GM18520 (cell line): ENCODE results near the gene MAPT.
"Not testable (repeated sequence)": the region's sequence is repeated elsewhere in the genome, so short reads cannot be mapped to it uniquely, and the experiment has no call there.

Experiments
- ATAC-seq: cut with Tn5 transposase; IDR thresholded peaks from one replicate; pipeline ENCODE4 v1.9.1; 2021; ENCODE audit not compliant: unreplicated experiment

Gene MAPT

DNA sequence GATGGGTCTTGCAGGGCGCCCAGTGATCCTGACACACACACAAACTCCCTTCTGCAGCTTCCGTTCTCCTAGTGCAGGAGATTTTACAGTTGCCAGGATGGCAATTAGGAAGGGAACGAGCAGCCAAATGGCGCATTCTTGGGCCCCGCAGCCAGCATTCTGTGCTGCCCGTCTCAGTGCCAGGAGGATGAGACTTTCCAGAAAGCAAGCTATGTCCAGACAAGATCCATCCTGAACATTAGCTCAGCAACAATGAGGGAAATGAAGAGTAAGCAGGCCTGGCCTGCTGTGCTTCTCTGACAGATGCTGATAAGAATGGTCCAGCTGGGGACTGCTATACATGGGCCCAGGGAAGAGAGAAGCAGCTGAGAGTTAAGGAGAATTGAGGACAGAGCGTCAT, 33.2 kb upstream of the MAPT start:
- ATAC-seq: no peak

DNA sequence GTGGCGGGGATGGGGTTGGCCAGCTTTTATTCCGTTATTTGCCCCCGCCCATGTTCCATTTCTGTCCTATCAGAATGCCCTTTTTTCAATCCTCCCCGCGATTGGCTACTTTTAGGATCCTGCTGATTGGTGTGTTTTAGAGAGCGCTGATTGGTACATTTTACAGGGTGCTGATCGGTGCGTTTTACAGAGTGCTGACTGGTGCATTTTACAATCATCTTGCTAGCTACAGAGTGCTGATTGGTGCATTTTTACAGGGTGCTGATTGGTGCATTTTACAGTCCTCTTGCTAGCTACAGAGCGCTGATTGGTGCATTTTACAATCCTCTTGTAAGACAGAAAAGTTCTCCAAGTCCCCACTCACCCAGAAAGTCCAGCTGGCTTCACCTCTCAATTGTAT, 32.2 kb upstream of the MAPT start:
- not testable (repeated sequence) for ATAC-seq

DNA sequence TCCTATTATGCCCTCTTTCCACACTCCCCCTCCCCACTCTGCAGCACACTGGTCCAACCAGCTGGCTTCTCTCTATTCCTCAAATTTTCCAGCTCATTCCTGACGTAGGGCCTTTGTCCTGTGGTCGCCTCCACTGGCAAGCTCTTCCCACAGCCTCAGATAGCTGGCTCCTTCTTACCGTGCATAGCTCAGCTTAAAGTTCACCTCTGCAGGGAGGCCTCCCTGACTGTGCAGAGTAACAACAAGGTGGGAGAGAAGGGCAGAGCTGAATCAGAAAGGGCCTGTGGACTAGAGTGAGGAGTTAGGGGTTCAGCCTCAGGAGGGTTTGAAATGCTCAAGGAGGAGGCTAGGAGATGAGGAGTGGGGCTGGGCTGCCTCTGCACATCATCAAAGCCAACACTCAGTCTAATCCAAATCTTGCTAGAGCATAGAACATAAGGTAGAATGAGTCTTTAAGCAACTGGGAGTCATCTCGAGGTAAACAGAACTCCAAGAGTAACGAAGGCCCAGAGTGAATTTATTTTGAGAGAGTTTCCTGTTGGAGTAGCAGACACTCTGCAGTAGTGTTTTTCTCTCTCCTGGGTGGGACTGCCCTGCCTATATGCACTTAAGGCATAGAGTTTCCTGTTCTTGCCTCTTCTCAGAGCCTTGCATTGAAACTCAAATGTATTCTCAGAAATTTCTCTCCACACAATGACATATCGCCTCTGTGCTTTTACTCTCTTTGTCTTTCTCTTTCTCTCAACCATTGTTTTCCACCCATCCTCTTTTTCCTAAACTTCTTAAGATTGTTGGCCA, 30.3 kb upstream of the MAPT start:
- no peak for ATAC-seq

DNA sequence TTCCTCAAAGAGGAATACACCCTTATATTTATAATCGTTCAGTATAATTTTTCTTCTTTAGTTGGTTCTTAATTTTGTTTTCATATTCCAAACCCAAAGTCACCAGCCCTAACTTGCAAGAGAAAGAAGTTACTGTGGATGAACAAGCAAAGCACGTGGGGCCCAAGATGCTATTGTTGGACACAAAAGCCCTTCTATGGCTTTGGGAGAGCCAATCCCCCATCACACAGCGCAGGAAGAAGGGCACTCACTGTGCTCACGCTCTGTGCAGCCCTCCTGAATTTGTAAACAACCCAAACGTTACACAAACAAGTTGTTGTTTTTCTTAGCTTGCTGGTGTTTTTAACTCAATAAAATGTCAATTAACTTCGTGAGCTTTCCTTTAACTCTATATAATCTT, 27.2 kb upstream of the MAPT start:
- ATAC-seq: no peak

DNA sequence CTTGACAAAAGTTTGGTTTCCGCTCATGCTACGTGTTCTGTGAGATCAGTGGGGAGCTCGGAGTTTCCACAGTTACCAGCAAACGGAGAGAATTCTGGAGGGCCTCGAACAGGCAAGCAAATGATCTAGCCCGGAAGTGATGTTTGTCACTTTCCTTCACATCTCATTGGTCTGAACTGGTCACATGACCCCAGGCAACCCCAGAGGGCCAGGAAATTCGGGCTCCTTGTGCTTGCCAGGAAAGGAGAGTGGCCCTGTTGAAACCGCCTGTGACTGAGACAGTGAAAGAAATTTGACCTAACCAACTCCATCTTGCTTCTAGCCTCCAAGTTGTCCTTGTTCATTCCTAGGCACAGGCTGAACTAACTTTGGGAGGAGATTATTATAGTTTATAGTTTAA, 26.7 kb upstream of the MAPT start:
- ATAC-seq: no peak

DNA sequence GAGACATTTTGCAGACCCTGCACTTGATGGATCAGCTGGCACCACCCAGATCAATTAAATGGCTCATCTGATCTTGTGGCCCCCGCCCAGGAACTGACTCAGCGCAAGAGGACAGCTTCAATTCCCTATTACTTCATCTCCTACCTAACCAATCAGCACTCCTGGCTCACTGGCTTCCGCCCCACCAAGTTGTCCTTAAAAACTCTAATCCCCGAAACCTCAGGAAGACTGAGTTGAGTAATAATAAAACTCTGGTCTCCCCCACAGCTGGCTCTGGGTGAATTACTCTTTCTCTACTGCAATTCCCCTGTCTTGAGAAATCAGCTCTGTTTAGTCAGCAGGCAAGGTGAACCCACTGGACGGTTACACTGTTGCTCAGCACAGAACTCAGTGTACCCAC, 26.1 kb upstream of the MAPT start:
- no peak for ATAC-seq

DNA sequence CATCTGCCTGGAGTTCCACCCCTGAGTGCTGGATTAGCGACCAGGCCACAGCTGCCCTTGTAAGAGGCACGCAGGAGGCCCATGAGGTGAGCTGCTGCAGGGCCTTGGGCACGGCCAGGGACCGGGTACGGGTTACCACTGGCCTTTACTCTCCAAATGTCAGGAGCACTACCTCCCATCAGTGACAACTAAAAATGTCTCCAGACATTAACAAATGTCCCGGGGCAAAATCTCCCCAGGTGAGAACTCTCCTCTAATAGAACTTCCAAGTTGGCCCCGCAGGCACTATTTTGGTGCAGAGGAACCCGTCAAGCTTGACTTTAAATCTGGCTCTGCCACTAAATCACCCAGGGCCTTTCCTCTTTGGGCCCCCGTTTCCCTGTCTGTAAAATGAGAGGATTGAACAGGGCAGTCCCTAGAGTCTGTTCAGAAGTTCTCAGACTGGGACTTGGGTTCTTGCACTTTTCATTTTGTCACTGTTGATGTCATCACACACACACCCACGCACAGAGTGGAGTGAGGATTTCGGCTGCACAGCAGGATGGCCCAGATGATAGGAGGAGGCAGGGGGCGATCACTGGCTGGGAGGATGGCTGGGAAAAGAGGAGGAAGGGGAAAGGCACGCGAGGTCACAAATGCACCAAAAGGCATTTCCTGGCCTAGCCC, 24.5 kb upstream of the MAPT start:
- ATAC-seq: no peak

DNA sequence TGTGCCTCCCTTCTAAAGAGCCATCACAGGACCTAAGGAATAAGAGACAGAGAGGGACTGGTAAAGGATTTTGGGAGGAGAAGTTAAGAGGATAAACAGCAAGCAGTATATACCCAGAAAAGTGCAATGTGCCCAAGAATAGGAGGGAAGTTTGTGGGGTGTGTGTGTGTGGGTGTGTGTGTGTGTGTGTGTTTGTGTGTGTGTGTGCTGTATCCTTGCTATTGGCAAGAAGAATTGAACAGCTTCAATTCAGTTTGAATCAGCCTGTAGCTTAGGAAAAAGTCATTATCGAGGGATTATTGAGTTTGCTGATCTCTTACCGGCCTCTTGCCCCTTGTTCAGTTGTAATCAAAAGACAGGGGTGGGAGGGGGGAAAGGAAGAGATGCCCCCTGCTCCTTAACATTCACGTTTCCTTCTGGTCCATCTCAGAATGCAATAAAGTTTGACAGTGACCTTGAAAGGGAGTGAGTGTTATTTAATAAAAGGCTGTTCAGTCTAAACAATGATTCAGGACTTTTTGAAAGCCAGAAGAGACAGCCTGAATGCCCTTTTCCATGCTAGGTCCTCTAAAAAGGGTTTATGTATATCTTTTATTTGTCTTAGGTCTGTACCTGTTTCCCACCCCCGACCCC, 23.9 kb upstream of the MAPT start:
- ATAC-seq: no peak

DNA sequence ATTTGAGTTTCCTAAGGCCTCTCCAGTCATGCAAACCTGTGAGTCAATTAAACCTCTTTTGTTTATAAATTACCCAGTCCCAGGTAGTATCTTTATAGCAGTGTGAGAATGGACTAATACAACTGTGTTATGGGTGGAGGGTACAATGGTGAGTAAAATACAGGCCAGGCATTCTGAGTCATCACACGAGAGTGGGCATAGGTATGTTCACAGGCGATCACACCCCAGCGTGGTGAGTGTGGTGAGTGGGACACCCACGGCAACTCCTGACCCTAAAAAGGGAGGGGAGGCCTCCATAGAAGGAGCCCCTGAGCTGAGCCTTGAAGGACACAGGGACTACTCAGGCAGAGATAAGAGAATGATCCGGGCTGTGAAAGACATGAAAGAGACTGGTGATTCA, 22.6 kb upstream of the MAPT start:
- ATAC-seq: no peak

DNA sequence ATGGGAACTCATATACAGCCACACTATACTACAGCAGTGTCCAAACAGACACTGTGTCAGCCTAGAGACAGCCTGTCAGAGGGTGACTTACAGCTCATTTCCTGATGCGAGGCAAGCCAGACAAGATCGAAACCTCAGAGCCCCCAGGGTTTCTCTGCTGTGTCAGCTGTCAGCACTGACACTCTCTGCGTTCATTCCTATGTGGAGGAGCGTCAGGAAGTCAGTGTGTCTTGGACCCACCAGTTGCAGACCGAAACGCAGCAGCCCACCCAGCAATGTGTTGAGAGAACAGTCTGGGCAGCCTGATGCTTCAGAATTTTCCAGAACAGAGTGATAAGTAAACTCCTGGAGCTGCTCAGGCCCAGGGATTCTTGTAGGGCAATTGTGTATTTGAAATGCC, 20.6 kb upstream of the MAPT start:
- no peak for ATAC-seq

DNA sequence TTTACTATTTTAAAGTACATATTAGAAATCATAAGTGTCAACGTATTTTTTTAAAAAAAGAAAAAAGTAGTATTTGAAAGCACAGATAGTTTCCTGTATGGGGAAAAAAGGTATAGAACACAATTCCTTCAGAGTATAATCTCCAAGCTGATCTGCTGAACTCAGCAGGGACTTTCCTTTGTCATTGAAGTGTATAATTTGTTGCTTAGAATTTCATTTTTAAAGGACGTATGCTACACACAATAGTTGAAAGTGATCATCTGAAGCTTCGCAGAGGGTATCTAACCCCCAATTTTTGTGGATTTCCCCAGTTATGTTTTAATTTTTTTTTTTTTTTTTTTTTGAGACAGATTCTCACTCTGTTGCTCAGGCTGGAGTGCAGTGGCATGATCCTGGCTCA, 20.2 kb upstream of the MAPT start:
- no peak for ATAC-seq

DNA sequence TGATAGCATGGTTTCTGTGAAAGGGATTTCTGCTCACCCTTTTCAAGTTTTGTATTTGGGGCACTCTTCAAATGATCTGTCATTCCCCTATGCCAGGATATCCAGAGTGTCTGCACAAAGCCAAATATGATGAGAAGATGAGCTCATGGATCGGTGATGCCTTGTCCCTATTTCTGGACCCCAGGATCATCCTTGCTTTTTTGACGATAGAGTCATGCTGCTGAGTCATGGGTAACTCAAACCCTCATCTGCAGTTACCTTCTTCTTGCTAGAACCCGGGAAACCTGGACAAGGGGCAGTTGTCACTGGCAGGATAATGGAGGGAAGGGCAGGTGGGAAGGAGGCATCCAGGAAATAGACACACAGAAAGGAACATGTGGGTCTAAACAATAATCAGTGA, 17.8 kb upstream of the MAPT start:
- no peak for ATAC-seq

DNA sequence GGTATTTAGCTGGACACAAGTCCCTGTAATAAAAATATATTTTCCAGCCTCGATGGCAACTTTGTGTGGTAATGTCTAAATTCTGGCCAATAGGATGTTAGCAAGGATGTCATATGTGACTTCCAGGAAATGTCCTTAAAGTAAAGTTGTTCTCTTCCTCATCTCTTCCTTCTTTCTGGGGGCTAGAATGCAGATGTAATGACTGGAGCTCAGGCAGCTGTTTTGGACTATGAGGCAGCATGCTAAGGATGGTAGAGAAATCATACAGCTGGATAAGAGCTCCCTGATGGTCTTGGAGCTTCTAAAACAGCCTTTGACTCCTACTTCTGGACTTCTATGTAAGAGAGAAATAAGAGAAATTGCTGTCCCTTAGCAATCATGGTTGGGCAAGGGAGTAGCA, 16.9 kb upstream of the MAPT start:
- no peak for ATAC-seq

DNA sequence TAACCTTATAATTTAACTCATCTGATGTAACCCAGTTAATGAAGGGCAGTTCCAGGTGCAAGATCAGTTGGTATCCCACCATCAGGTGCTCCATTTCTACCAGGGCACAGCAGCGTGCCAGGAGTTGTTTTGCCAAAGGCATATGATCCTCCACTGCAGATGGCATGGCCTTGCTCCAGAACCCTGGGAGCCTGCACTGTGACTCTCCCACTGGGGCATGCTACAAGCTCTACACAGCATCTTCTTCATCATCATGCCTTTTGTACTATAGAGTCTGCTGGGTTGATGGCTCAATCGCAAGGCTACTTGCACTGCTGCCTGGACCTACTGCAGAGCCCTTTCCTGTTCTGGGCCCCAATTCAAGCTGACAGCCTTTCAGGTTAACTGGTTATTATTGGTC, 11.3 kb upstream of the MAPT start:
- no peak for ATAC-seq

DNA sequence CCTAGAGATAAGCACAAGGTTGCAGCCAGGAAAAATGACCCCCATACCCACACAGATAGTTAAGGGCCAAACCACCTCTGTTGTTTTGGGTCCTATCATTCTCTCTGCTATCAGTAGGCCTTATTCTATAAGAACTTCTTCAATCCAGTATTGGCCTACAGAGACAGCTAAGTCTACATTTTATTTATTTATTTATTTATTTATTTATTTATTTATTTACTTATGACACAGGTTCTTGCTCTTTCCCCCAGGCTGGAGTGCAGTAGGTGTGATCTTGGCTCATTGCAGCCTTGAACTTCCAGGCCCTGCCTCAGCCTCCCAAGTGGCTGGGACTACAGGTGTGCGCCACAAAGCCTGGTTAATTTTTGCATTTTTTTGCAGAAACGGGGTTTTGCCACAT, 7.5 kb upstream of the MAPT start:
- ATAC-seq: no peak

DNA sequence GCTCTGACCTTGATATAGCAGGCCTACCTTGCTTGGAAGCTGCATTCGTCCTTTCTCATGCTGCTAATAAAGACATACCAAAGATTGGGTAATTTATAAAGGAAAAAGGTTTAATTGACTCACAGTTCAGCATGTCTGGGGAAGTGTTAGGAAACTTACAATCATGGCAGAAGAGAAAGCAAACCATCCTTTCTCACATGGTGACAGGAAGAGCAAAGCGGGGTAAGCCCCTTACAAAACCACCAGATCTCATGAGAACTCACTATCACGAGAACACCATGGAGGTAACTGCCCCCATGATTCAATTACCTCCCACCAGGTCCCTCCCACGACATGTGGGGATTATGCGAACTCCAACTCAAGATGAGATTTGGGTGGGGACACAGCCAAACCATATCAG, 6.0 kb upstream of the MAPT start:
- ATAC-seq: no peak

DNA sequence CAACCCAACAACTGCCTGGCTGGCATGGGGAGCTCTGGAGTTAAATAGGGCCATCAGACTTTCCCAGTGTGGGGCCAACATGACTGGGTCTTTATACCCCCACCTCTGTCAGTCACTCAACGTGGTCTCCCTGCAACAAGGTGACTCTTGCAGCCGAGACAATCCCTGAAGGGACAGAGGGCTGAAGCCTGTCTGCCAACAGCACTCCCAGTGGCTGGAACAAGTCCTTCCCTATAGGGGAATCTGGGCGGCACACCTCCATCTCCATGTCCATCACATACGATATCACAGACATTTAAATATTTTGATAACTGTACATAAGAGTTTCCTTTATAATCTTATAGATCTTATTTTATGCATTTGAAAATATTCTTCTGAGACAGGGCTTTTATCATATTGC, 4.8 kb upstream of the MAPT start:
- ATAC-seq: no peak

DNA sequence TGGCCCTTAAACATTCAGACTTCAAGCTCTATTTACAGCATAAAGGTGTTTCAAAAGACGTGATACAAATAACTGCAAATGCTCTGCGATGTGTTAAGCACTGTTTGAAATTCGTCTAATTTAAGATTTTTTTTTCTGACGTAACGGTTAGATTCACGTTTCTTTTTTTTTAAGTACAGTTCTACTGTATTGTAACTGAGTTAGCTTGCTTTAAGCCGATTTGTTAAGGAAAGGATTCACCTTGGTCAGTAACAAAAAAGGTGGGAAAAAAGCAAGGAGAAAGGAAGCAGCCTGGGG, 681 bp upstream of the MAPT start:
- ATAC-seq: no peak

DNA sequence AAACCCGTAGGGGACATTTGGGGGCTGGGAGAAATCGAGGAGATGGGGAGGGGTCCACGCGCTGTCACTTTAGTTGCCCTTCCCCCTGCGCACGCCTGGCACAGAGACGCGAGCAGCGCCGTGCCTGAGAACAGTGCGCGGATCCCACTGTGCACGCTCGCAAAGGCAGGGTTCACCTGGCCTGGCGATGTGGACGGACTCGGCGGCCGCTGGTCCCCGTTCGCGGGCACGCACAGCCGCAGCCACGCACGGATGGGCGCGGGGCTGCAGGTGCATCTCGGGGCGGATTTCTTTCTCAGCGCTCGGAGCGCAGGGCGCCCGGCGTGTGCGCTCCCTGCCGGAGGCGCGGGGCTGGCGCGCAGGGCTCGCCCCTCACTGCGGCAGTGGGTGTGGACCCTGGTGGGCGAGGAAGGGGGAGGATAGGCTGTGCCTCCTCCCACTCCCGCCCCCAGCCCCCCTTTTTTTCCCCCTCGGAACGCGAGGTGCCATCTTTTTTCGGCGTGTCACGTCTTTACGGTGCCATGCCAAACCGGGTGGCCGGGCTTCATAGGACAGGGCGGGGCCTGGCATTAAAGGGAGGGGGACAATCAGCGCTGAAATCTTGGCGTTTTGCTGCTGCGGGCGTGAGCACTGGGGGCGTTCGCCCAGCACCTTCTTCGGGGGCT, 1.1 kb downstream of the MAPT start:
- ATAC-seq: no peak

DNA sequence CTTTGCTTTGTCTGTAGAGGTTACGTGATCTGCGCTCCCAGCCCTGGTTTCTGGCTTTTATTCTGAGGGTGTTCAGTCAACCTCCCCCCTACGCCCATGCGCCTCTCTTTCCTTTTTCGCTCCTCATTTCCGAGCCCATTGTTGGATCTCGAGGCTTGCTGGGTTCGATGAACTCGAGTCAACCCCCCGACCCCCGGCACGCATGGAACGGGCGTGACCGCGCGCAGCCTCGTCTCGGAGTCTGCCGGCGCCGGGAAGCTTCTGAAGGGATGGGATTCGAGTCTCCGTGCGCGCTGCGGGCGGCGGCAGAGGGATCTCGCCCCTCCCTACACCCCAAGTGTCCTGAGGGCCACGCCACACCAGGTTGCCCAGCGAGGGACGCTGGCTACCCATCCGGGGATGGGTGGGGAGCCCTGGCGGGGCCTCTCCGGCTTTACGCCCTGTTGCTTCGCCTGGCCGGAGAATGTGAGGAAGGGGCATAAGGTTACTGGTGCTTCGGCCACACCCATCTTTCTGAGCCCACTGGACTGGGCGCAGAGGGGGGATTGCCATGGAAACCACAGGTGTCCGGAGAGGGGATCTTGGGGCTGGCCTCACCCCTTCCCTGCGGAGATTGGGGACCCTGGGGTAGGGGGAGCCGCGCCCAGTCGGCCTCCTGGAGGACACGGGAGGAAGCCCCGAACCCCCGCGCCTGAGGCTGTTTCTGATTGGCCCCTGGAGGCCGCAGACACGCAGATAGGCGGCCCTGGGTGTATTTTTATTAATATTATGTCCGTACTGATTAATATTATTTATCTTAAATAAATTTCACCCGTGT, 1.8 kb downstream of the MAPT start:
- no peak for ATAC-seq
